Fibroblast of skin of right quadriceps (primary cell): ENCODE measurements around the gene BCL2L2.
A peak's percentile ranks its signal among the peaks of the same experiment; 100 is the strongest.

Source experiments
- DNase-seq: peaks from one replicate; pipeline ENCODE4 v3.0.0-alpha.2; 2013

The BCL2L2 gene

GRCh38 chr14:23357261-23357660 is 50.6 kb downstream of the BCL2L2 start:
- no peak for DNase-seq

DNA sequence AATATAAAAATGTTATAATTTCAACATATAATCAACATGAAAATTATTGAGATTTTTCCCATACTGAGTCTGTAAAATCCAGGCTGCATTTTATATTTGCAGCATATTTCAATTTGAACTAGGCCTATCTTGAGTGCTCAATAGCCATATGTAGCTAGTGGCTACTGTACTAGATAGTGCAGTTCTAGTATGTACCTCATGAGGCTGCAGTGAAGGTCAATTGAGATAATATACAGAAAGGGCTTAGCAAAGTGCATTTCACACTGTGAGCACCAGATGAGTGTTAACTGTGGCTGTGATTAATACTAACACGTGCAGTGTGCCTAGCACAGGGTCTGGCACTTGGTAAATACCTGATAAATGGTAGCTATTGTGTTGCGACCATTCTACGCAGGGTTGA is 51.4 kb downstream of the BCL2L2 start:
- DNase-seq = no peak

- no peak for DNase-seq
These were observed 52.0 kb downstream of the BCL2L2 start for GRCh38 chr14:23358553-23359166.

GRCh38 chr14:23359167-23359626 is 52.6 kb downstream of the BCL2L2 start:
- DNase-seq = no peak

DNA sequence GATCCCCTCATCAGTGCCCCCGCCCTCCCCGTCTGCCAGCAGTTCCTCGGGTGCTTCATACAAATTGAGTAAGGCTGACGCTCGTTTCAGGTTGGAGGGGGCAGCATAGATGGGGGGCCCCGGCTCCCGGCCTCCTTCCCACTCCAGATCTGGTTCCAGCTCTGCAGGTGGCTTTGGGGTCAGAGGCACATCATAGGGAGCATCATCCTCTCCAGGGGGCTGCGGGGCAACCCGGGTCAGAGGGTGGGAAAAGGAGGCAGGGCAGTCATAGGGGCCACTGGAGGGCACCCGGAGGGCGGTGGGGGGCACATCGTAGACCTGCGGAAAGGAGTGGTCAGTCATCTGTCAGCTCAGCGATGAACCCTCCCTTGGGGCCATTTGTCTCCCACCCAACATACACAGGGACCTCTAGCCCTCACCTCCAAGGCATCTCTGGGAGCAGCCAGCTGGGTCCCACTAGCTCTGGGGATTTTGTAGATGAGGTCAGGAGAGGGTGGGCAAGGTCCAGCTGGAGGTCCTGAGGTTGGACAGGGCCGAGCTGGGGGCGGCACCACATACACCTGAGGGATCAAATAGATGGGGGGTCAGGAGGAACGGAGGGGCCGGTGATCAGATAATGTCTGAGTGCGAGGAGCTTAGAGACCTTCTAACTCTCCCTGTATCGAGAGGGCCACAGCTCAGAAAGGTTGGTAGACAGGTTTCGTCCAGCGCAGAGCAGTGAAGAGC is 53.3 kb downstream of the BCL2L2 start:
- DNase-seq = no peak

GRCh38 chr14:23360496-23360895 is 53.9 kb downstream of the BCL2L2 start:
- DNase-seq = no peak

DNA sequence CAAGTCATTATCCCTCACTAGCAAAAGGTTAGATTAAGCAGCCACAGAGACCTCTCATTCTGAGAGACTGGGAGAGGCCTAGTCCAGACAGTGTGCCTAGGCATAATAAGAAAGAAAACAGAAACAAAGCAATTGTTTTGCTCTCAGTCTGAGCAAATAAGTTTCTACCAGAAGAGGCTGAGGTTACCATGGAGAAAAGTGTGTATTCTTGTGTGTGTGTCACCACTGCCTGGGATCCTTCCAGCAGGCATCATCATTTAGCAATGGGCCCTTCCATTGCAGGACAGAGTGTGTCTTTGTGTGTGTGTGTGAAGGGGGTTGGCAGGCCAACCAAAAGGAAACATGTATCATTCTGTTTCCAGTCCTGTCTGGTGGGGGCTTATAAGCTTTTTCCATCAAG is 54.7 kb downstream of the BCL2L2 start:
- DNase-seq = peak; percentile 49
